Measurements from ENCODE around the gene MZT1. TPM values are rescaled to one million over a fixed set of nuclear protein-coding genes. Genes with fewer than 3 reads are reported as not detected.
A peak's percentile ranks its signal among the peaks of the same experiment; 100 is the strongest.

Gene MZT1
- total RNA-seq, 2 donors from 2014 or later: 2.3 to 4.9 TPM

DNA sequence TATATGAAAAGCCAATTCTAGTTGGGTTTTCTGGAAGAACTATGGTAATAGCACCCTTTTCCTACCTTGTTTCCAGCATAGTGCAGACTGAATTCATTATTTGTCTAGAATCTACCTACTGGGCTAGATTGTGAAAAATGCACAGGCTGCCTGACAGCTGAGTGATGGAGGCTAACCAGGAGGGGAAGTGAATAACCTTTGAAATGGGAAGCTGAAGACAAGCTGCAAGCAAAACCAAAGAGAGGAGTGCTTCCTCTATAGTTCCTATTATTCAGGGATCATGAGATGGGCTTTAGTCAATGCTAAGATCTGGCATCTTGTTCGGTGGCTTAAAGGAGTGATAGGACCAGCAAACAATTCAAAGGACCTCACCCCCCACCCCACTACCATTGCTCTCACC lies 26.9 kb downstream of the MZT1 start:
- WGBS, 2 donors: 24 to 67% methylated on average over 1 of the region's 1 CpG
- Histone ChIP-seq H3K27me3 (no peaks in the 10 kb centered on the region), H3K36me3 (replicated peaks in 1 of 2; ENCODE audit: insufficient read depth in 1 of 2, low read depth in 2 of 2) (no peaks in the 10 kb centered on the region), H3K4me1 (no peaks in the 10 kb centered on the region), H3K27ac (no peak overlapping the region), H3K4me3 (no peak overlapping the region), H3K9me3 (no peaks in the 10 kb centered on the region)
- DNase-seq: no peak
- TF ChIP-seq, protein P1, sequence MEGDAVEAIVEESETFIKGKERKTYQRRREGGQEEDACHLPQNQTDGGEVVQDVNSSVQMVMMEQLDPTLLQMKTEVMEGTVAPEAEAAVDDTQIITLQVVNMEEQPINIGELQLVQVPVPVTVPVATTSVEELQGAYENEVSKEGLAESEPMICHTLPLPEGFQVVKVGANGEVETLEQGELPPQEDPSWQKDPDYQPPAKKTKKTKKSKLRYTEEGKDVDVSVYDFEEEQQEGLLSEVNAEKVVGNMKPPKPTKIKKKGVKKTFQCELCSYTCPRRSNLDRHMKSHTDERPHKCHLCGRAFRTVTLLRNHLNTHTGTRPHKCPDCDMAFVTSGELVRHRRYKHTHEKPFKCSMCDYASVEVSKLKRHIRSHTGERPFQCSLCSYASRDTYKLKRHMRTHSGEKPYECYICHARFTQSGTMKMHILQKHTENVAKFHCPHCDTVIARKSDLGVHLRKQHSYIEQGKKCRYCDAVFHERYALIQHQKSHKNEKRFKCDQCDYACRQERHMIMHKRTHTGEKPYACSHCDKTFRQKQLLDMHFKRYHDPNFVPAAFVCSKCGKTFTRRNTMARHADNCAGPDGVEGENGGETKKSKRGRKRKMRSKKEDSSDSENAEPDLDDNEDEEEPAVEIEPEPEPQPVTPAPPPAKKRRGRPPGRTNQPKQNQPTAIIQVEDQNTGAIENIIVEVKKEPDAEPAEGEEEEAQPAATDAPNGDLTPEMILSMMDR (IDR thresholded peaks at IDR 0.05): no peak
- no peak for TF ChIP-seq POLR2A (IDR thresholded peaks at IDR 0.05)
- ATAC-seq: no peak
- intact Hi-C loops (cut with DNase I): no loop called here

DNA sequence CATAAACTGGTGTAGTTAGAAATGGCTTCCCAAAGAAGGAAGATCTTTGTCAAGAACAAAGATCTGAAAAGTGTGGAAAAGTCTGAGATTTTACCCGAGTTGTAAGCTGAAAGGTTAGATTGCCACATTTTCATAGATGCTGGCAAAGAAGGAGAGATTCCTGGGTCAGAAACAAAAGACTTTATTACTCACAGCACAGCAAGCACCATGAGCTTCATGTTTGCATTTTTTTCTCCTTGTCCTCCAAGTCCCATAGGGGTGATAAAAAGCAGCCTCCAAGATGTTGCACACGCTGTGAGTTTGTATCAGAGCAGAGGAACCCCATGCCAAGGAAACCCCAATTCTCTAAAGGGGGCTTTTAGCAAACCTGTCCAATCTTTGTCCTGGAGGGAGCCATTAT lies 29.3 kb downstream of the MZT1 start:
- no peak overlapping the region for H3K4me3 ChIP-seq
- H3K9me3 ChIP-seq: no peaks in the 10 kb centered on the region
- WGBS, 2 donors: 50 to 53% methylated on average over 2 of the region's 2 CpGs
- DNase-seq: no peak
- TF ChIP-seq POLR2A (IDR thresholded peaks at IDR 0.05): no peak
- TF ChIP-seq, protein P1 (IDR thresholded peaks at IDR 0.05): no peak
- no peaks in the 10 kb centered on the region for H3K36me3 ChIP-seq (replicated peaks in 1 of 2; ENCODE audit: insufficient read depth in 1 of 2, low read depth in 2 of 2)
- no peaks in the 10 kb centered on the region for H3K27me3 ChIP-seq
- no peaks in the 10 kb centered on the region for H3K4me1 ChIP-seq
- H3K27ac ChIP-seq: no peak overlapping the region
- no peak for ATAC-seq
- intact Hi-C loops (cut with DNase I): no loop called here

DNA sequence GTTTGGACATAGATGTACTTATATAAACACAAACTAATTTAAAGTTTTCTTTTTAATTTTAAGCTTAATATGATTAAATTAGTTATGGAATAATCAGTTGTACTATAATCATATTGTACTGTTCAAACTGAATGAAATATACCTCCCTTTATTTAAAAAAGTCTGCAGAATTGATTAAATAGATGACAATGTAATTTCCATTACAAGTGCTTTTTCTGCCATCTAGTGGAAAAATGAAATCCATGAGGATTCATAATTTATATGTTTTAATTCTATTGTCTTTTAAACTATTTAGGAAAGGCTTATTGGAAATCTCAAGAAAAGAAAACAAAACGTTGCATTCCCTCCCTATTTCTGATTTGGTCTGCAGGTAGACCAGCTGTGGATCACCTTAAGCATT lies 30.9 kb downstream of the MZT1 start:
- H3K27ac ChIP-seq: no peak overlapping the region
- ATAC-seq: no peak
- H3K9me3 ChIP-seq: no peaks in the 10 kb centered on the region
- TF ChIP-seq, protein P1 (IDR thresholded peaks at IDR 0.05): peak in 6 of 7 experiments; percentile 21 to 34 (median 29)
- TF ChIP-seq POLR2A (IDR thresholded peaks at IDR 0.05): no peak
- intact Hi-C loops (cut with DNase I): no loop called here
- H3K4me1 ChIP-seq: no peaks in the 10 kb centered on the region
- H3K4me3 ChIP-seq: no peak overlapping the region
- H3K27me3 ChIP-seq: no peaks in the 10 kb centered on the region
- 0 to 3% methylated on average over 1 of the region's 1 CpG for WGBS, 2 donors
- no peak for DNase-seq
- H3K36me3 ChIP-seq (replicated peaks in 1 of 2; ENCODE audit: insufficient read depth in 1 of 2, low read depth in 2 of 2): no peaks in the 10 kb centered on the region

DNA sequence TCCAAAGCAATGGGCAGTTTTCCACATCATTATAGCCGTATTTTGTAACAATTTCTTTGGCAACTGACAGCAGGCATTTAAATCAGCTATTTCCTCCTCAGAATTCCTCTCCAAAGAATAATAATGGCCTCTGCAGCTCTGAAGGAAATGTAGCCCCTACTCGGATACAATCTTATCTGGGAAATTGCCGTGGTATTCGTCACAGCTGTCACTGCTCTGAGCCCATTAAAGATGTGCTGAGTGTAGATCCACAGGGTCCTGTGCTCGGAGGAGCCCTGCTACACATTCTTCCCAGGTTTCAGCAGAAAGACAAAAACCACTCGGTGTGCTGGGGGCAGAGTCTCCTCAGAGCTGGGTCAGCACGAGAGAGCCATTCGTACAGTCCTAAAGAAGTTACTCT lies 33.1 kb downstream of the MZT1 start:
- Histone ChIP-seq H3K27me3 (no peaks in the 10 kb centered on the region), H3K4me3 (no peak overlapping the region), H3K36me3 (replicated peaks in 1 of 2; ENCODE audit: insufficient read depth in 1 of 2, low read depth in 2 of 2) (no peaks in the 10 kb centered on the region), H3K4me1 (no peaks in the 10 kb centered on the region), H3K27ac (no peak overlapping the region), H3K9me3 (no peaks in the 10 kb centered on the region)
- DNase-seq (no peak), ATAC-seq (no peak)
- WGBS, 2 donors: 44 to 45% methylated on average over 8 of the region's 8 CpGs
- TF ChIP-seq, protein P1 (IDR thresholded peaks at IDR 0.05): no peak
- intact Hi-C loops (cut with DNase I): no loop called here

DNA sequence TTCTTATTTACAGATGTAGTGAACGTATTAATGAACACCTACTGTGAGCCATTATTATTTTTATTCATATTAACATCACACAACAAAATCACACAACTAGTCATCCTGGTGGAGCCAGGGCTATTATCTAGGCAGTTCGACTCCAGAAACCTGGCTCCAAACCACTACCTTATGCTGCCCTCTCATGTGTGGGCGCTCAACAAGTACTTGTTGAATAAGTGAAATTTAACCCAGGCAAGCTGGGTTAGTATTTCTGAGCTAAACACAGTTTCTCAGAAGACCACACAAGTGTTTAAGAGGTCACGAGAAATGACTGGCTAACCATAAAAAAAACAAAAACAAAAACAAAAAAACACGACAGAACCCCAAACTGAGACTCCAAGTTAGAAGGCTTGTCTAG lies 33.6 kb downstream of the MZT1 start:
- ATAC-seq: no peak
- no peaks in the 10 kb centered on the region for H3K27me3 ChIP-seq

More for the DNA sequence above, 33.6 kb downstream of the MZT1 start:
- WGBS, 2 donors: 64 to 66% methylated on average over 5 of the region's 5 CpGs
- intact Hi-C loops (cut with DNase I): no loop called here
- no peak overlapping the region for H3K4me3 ChIP-seq
- no peaks in the 10 kb centered on the region for H3K9me3 ChIP-seq
- DNase-seq: no peak
- H3K27ac ChIP-seq: no peak overlapping the region
- no peak for TF ChIP-seq POLR2A (IDR thresholded peaks at IDR 0.05)
- TF ChIP-seq, protein P1 (IDR thresholded peaks at IDR 0.05): no peak
- H3K36me3 ChIP-seq (replicated peaks in 1 of 2; ENCODE audit: insufficient read depth in 1 of 2, low read depth in 2 of 2): no peaks in the 10 kb centered on the region
- H3K4me1 ChIP-seq: no peaks in the 10 kb centered on the region
